Epithelial cell of proximal tubule (primary cell): Measurements from ENCODE around the gene PPIP5K2. TPM values are rescaled to one million over a fixed set of nuclear protein-coding genes. Genes with fewer than 3 reads are reported as not detected.

ENCODE experiments used
- DNase-seq: peaks from one replicate; pipeline ENCODE4 v3.0.0-alpha.2; 2011; ENCODE audit warnings: low read depth
- H3K4me3 ChIP-seq: 2 replicates; pipeline ENCODE4 v1.5.1; 2011; ENCODE audit warnings: low read depth, mild to moderate bottlenecking, low read length
- CTCF ChIP-seq: conservative IDR thresholded peaks from 2 replicates; pipeline ENCODE4 v1.5.1; 2012; ENCODE audit warnings: low read depth, mild to moderate bottlenecking, low read length
- total RNA-seq: library from RNA; depleted of rRNA; stranded (reverse); fragments of >200 nt; gene quantifications from 2 replicates; pipeline ENCODE4 v1.2.3, GENCODE V29; 2015

Gene PPIP5K2
- total RNA-seq, 1 donor from 2014 or later, result 19.5 TPM

DNA sequence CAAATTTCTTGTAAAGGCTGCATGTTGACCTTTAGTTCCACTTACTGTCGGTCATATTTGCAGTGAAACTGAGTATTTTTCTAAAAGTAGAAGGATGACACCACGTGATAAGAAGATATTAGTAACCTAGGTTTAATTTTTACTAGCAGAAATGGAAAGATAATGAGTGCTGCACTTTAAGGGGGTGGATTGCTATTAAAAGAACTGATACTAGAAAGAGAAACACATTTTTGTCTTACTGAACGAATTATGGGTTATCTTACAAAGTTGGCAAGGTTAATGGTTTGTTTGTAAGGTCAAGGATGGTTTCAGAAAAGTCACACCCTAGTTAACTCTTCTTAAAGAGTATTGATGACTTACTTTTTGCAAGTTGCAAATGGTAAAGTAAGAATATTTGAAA lies 140.8 kb downstream of the PPIP5K2 start:
- H3K4me3 ChIP-seq, result no peak overlapping the region
- TF ChIP-seq CTCF, result no peak
- DNase-seq, result no peak

Other genes with a start within 250 kb of the PPIP5K2 start
- gene GIN1, start 163 bp upstream of the PPIP5K2 start, total RNA-seq, result 3.4 and 5.0 TPM in 2 replicates
- 10.8 and 11.9 TPM in 2 replicates for gene MACIR, start 138.5 kb downstream of the PPIP5K2 start, total RNA-seq